ENCODE results near the gene CCDC171.
A peak's percentile ranks its signal among the peaks of the same experiment; 100 is the strongest.
"Not testable (repeated sequence)": the region's sequence is repeated elsewhere in the genome, so short reads cannot be mapped to it uniquely, and the experiment has no call there.

CCDC171 gene

GRCh38 chr9:15552636-15553527, at the start of gene CCDC171:
Gene CCDC171 (plus strand): TSS chr9:15553043. CDS start chr9:15564089, 11,046 bp downstream.
- peak; percentile 86 for DNase-seq

- no peak for DNase-seq
Observed at GRCh38 chr9:15505921-15506320, 46.9 kb upstream of the CCDC171 start.

GRCh38 chr9:15509931-15510788, 42.7 kb upstream of the CCDC171 start:
- DNase-seq: peak; percentile 60 to 73

GRCh38 chr9:15510789-15511575, 41.9 kb upstream of the CCDC171 start, which contains the start of gene PSIP1:
Gene PSIP1 (minus strand): TSS chr9:15510970. CDS start chr9:15510188, 782 bp downstream.
- DNase-seq: peak; percentile 84 to 91

- no peak for DNase-seq
Observed at GRCh38 chr9:15512204-15512603, 40.6 kb upstream of the CCDC171 start.

- no peak for DNase-seq
Observed at GRCh38 chr9:15512889-15513288, 40.0 kb upstream of the CCDC171 start.

- DNase-seq: peak in 1 of 2 donors; percentile 12
Observed at GRCh38 chr9:15513335-15513734, 39.5 kb upstream of the CCDC171 start.

GRCh38 chr9:15519831-15520230, 33.0 kb upstream of the CCDC171 start:
- no peak for DNase-seq

- DNase-seq: no peak
Observed at GRCh38 chr9:15521254-15521653, 31.6 kb upstream of the CCDC171 start.

GRCh38 chr9:15522130-15522755, 30.6 kb upstream of the CCDC171 start:
- DNase-seq: no peak

- no peak for DNase-seq
Observed at GRCh38 chr9:15524845-15525455, 27.9 kb upstream of the CCDC171 start.

GRCh38 chr9:15525958-15526357, 26.9 kb upstream of the CCDC171 start:
- DNase-seq: no peak

- DNase-seq: not testable (repeated sequence)
Observed at GRCh38 chr9:15527035-15527434, 25.8 kb upstream of the CCDC171 start.

GRCh38 chr9:15529566-15530324, 23.1 kb upstream of the CCDC171 start:
- DNase-seq: no peak

GRCh38 chr9:15531380-15531779, 21.5 kb upstream of the CCDC171 start:
- DNase-seq: no peak

- DNase-seq: no peak
Observed at GRCh38 chr9:15541872-15542271, 11.0 kb upstream of the CCDC171 start.

GRCh38 chr9:15542624-15543023, 10.2 kb upstream of the CCDC171 start:
- DNase-seq: no peak

- peak in 1 of 2 donors; percentile 14 for DNase-seq
Observed at GRCh38 chr9:15543047-15543813, 9.6 kb upstream of the CCDC171 start.

- no peak for DNase-seq
Observed at GRCh38 chr9:15549611-15550010, 3.2 kb upstream of the CCDC171 start.

- DNase-seq: no peak
Observed at GRCh38 chr9:15553528-15553898, 670 bp downstream of the CCDC171 start.
